SKM-1 (cell line): ENCODE measurements around the gene MDC1.
A peak's percentile ranks its signal among the peaks of the same experiment; 100 is the strongest.
"Not testable (repeated sequence)": the region's sequence is repeated elsewhere in the genome, so short reads cannot be mapped to it uniquely, and the experiment has no call there.

Experiments
- DNase-seq: peaks from one replicate; lab custom pipeline; 2025; ENCODE audit not compliant: unreplicated experiment; lab: John Stamatoyannopoulos, UW

MDC1 gene

GRCh38 chr6:30682143-30683117 lies 34.7 kb downstream of the MDC1 start:
- DNase-seq = peak; percentile 95

GRCh38 chr6:30681766-30682142 lies 35.3 kb downstream of the MDC1 start:
- no peak for DNase-seq

- DNase-seq = no peak
These were observed 37.1 kb downstream of the MDC1 start for GRCh38 chr6:30679765-30680535.

GRCh38 chr6:30678964-30679726 lies 37.9 kb downstream of the MDC1 start:
- DNase-seq = peak; percentile 38

- no peak for DNase-seq
These were observed 40.3 kb downstream of the MDC1 start for GRCh38 chr6:30676660-30677285.

GRCh38 chr6:30672445-30673253 lies 44.4 kb downstream of the MDC1 start, which contains the start of gene DHX16:
TSS of gene DHX16 (minus strand) at chr6:30673006. CDS start at chr6:30672841, 165 bp downstream.
- peak; percentile 92 for DNase-seq

GRCh38 chr6:30670760-30671527 lies 46.1 kb downstream of the MDC1 start:
- no peak for DNase-seq

- DNase-seq = not testable (repeated sequence)
These were observed 50.8 kb downstream of the MDC1 start for GRCh38 chr6:30666300-30666699.

GRCh38 chr6:30664994-30665767 lies 51.9 kb downstream of the MDC1 start:
- no peak for DNase-seq

- DNase-seq = not testable (repeated sequence)
These were observed 59.2 kb downstream of the MDC1 start for GRCh38 chr6:30657922-30658321.

- DNase-seq = no peak
These were observed 59.6 kb downstream of the MDC1 start for GRCh38 chr6:30657454-30657853.

GRCh38 chr6:30656513-30656912 lies 60.6 kb downstream of the MDC1 start:
- DNase-seq = no peak

GRCh38 chr6:30655743-30656094 lies 61.4 kb downstream of the MDC1 start:
- DNase-seq = no peak

- no peak for DNase-seq
These were observed 62.0 kb downstream of the MDC1 start for GRCh38 chr6:30654798-30655742.

- no peak for DNase-seq
These were observed 65.9 kb downstream of the MDC1 start for GRCh38 chr6:30651143-30651542.
